Measurements from ENCODE around the gene F2RL3.

F2RL3 gene

DNA sequence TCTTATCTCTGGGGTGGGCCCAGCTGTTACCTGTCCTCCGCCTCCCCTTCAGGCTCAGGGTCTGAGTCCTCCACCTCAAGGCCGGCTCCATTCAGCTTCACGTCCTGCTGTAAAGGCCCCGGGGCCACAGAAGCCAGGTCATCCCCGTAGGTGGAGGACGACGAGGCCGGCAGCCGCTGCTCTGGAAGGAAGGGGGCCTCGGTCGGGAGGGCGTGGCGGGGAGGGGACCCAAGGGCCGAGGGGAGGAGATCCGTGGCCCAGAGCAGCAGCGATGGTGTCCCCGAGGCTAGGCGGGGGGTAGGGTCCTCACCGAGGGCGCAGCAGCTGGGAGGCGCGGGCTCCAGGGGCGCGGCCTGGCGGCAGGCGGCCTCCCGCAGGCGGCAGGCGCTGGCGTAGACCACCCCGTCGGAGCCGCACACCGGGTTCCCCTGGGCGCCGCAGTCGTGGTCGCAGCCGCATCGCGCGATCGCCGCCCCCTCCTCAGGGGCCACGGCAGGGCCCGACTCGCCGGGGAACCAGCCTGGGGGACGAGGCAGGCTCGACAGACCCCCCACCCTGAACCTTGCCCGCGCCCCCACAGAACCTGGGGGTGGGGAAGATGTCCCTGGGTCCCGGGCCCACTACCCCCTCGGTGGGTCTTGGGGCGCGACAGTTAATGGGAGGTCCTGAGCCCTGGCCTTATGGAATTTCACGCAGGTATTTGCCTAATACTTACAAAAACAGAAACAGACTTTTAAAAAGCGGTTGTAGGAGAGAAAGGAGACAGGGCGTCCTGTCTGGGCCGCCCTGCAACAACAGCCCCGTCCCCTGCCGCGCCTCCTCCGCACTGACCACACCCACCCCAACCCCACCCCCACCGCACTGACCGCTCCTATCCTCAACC lies 7.6 kb downstream of the F2RL3 start:
- DNase-seq: no peak

GRCh38 chr19:16897029-16897855 lies 8.4 kb downstream of the F2RL3 start:
- no peak for DNase-seq

- DNase-seq: no peak
These were observed 9.0 kb downstream of the F2RL3 start for GRCh38 chr19:16897856-16898161.

GRCh38 chr19:16898361-16899015 lies 9.7 kb downstream of the F2RL3 start:
- DNase-seq: no peak

- DNase-seq: no peak
These were observed 10.8 kb downstream of the F2RL3 start for GRCh38 chr19:16899566-16900075.

GRCh38 chr19:16901491-16902175 lies 12.8 kb downstream of the F2RL3 start:
- no peak for DNase-seq

GRCh38 chr19:16902545-16902944 lies 13.7 kb downstream of the F2RL3 start:
- DNase-seq: no peak

DNA sequence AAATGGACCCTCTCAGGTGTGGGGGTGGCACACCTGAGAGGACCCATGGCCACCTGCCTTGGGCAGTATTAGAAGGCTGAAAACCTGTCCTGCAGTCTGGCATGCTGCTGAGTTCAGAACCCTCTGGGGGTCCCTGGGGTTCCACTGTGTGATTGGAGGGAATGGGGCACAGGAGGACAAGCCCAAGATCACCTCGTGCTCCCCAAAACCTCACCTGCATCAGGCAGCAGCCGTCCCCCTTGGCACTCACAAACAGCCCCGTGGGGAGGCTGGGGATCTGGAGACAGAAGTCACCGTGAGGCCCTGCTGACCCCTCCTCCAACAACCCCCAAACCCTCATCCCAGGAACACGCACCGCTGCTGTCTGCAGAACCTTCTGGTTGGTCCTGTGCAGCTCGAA lies 14.5 kb downstream of the F2RL3 start:
- no peak for DNase-seq

DNA sequence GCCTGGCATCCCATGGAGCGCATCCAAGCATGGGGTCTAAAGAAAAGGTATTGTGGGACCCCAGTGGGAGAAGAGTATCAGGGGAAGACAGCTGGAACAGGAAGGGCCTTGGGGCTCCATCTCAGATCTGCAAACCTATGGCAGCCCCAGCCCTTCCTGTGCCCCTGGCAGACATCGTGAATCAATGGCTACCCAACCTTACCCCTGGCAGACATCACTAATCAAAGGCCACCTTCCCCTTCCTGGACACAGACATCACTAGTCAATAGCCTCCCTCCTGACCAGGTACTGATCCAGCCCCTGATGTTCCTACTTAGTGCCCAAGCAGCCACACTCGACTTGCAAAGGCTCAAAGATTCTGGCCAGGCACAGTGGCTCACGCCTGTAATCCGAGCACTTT lies 15.8 kb downstream of the F2RL3 start:
- no peak for DNase-seq

GRCh38 chr19:16908759-16909158 lies 20.0 kb downstream of the F2RL3 start:
- DNase-seq: no peak

- DNase-seq: no peak
These were observed 22.2 kb downstream of the F2RL3 start for GRCh38 chr19:16911046-16911445.

DNA sequence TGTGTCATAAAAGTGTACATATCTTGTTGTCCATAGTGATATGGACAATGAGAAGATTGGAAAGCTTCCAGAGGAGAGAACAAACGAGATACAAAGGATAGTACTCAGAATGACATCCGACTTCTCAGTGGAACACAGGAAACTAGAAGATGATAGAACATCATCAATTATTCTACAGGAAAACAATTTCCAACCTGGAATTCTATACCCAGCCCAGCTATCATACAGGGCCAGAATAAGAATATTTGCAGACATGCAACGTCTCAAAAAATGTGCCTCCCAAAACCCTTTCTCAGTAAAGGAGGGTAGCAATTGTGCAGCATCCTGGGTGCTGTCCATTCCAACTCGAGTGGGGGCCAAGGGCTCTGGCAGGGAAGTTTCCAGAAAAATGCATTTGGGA lies 24.0 kb downstream of the F2RL3 start:
- no peak for DNase-seq

DNA sequence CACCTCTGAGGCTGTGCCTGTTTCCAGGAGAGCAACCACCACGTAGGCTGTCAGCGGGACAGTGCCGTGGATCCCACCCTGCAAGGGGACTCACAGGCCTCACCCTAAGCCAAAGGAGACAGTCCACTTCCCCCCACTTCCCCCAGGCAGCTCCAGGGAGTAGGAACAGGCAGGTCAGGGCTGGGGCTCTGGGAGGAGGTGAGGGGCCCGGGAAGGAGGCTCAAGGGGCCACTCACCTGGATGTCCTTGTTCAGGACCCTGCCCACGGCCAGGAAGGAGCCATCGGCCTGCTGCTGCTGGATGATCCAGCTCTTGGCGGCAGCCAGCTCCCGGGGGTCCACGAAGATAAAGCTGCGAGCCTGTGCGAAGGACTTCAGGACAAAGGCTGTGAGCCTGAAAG lies 25.6 kb downstream of the F2RL3 start:
- no peak for DNase-seq

DNA sequence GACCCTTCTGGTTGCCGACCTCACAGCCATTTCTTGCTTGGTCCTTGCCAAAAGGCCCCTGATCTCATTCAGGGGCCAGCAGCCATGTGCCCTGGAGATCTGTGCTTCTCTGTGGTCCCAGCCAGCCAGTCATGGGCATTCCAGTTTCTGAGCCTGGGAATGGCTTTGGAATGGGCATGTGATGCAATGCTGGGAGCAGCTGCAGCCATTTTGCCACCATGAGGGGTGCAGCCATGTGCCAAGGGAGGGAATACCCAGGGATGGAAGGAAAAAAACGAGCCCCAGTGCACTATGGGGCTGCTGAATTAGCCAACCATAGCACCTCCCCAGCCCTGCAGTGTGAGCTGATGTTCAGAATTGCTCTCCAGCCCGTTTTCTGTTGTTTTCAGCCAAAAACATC lies 26.3 kb downstream of the F2RL3 start:
- no peak for DNase-seq

- no peak for DNase-seq
These were observed 26.9 kb downstream of the F2RL3 start for GRCh38 chr19:16915734-16916133.

GRCh38 chr19:16917401-16917800 lies 28.6 kb downstream of the F2RL3 start:
- DNase-seq: no peak

- DNase-seq: no peak
These were observed 30.7 kb downstream of the F2RL3 start for GRCh38 chr19:16919496-16919895.

DNA sequence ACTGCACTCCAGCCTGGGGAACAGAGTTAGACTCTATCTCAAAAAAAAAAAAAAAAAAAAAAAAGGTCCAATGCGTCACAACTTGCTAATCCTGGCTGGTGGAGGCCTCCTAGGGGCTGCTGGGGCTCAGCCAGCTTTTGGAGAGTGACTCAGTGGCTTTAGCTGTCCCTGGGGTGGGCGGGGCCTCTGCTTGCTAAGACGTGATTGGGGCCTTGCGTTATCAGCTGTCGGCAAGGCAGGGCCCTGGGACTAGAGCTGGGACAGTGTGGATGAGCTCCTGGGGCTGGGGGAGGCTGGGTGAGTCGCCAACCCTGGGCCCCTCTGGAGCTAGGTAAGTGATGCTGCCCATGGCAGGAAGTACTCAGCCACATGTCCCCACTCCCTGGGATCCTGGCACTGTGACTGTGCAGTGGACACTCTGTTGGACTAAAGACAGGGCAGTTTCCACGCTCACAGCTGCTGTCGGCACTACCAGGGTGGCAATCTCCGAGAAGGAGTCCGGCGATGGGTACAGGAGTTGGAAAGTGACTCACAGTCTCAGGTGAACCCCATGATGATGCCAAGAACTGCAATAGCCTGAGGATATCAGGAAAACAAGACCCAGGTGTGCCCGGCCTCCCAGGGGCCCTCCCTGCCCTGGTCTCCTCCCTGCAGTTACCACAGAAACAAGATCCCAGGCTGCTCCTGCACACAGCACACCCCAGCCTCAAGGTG lies 32.2 kb downstream of the F2RL3 start:
- DNase-seq: no peak

GRCh38 chr19:16921766-16922591 lies 33.2 kb downstream of the F2RL3 start:
- no peak for DNase-seq

DNA sequence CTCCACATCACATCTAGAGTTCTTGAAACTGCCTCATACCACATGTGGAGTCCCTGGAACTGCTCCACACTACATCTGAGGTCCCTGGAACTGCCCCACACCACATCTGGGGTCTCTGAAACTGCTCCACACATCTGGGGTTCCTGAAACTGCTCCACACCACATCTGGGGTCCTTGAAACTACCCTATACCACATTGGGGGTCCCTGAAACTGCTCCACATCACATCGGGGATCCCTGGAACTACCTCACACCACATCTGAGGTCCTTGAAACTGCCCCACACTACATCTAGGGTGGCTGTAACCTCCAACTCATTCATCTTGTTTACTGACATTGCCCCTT lies 33.8 kb downstream of the F2RL3 start:
- no peak for DNase-seq

DNA sequence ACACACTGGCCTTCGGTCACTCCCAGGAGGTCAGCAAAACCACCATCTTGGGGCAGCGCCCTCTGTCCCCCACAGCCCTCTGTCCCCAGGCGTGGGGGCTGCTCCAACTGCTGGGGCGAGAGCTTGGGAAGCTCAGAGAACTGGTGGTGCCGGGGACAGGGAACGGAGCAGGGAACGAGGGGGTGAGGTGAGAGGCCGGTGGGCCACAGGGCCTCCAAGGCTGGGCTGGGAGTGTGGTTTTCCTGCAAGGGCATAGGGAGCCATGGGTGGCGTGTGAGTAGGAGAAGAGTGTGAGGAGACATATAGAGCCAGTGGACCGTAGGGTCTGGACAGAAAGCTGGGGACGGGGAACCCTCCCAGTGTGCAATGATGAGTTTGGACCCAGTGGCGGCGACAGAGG lies 34.1 kb downstream of the F2RL3 start:
- no peak for DNase-seq

DNA sequence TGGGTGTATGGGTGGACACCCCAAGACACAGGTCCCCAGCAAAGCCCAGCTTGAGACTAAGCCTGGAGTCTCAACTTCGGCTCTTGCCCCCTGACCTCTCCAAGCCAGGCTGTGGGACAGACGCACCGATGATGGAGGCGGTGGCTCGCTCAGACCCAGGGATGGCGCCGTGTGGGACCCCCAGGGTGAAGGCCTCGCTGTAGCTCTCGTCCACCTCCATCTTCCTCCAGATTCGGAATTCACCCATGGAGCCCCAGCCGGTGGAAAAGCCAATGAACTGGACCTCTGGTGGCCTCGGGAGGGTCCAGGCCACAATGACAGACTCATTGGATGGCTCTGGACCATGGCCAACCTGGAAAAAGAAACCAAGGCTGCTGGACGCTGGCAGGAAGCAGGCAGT lies 39.1 kb downstream of the F2RL3 start:
- DNase-seq: no peak
